K562 (cell line): ENCODE measurements around the gene IP6K1. TPM values are rescaled to one million over a fixed set of nuclear protein-coding genes. Genes with fewer than 3 reads are reported as not detected.

Source experiments
- GABPA ChIP-seq: fragments of 200-800 bp; sonication (Bioruptor generic); conservative IDR thresholded peaks from 2 replicates; pipeline ENCODE4 v1.6.1; 2016; ENCODE audit warnings: low read depth, missing genetic modification characterization, missing compliant biosample characterization
- GATAD2B ChIP-seq: fragments of 450-650 bp; IDR thresholded peaks from 2 replicates; pipeline ENCODE4 v1.6.1; 2017; ENCODE audit warnings: mild to moderate bottlenecking, borderline replicate concordance
- TCF3 ChIP-seq: sonication (generic); formaldehyde crosslinking; IDR thresholded peaks from 2 replicates; pipeline ENCODE4 v1.4.0; 2020; ENCODE audit warnings: mild to moderate bottlenecking, missing genetic modification reagents
- YY1 ChIP-seq, 3 experiments: IDR thresholded peaks; 2 replicates each; pipeline ENCODE4 v1.6.1; 2011; ENCODE audit warnings: low read length in 2 of 3, mild to moderate bottlenecking in 2 of 3, moderate library complexity in 2 of 3, borderline replicate concordance in 1 of 3, control low read depth in 1 of 3, low read depth in 1 of 3; ENCODE audit not compliant: insufficient read depth in 3 of 3, insufficient replicate concordance in 2 of 3, control insufficient read depth in 1 of 3, insufficient read length in 1 of 3; ENCODE audit errors: extremely low read depth in 1 of 3
- ZBED1 ChIP-seq: IDR thresholded peaks from 2 replicates; pipeline ENCODE4 v1.6.1; 2014
- polyA plus RNA-seq, 8 experiments: library from polyadenylated mRNA; depleted of rRNA in 4 of 8; stranded (reverse) in 5 of 8; unstranded in 3 of 8; fragments of >200 nt; fragmentation: Nextera tagmentation in 2 of 8; fragmentation: Illumina TruSeq in 1 of 8; extraction: Ambion mirVana in 2 of 8; extraction: Trizol in 1 of 8; gene quantifications; 2 replicates each; pipeline versions ENCODE4 v1.2.1 to v1.2.3, GENCODE V29; 2011 to 2014; ENCODE audit warnings: inconsistent platforms in 1 of 8, missing spikeins in 1 of 8
- total RNA-seq, 7 experiments: library from RNA; depleted of rRNA in 6 of 7; stranded (reverse); fragments of >200 nt in 6 of 7; fragmentation: Illumina TruSeq in 2 of 7; extraction: Trizol in 2 of 7; gene quantifications; 2 replicates each; pipeline versions ENCODE4 v1.2.1 to v1.2.3, GENCODE V29; 2011 to 2021; ENCODE audit warnings: low replicate concordance in 1 of 7
- TF ChIP-seq, protein P1 (sequence below): fragments of 450-650 bp; IDR thresholded peaks from 2 replicates; pipeline ENCODE4 v1.6.1; 2017; ENCODE audit warnings: antibody characterized with exemption, mild to moderate bottlenecking
- TF ChIP-seq, protein P2 (sequence below): fragments of 250-450 bp; sonication (Bioruptor Pico); IDR thresholded peaks from 2 replicates; pipeline ENCODE4 v1.5.0; 2020; ENCODE audit warnings: mild to moderate bottlenecking
- TF ChIP-seq, protein P3 (sequence below): fragments of 450-650 bp; IDR thresholded peaks from 2 replicates; pipeline ENCODE4 v1.7.0; 2016; ENCODE audit warnings: borderline replicate concordance
- TF ChIP-seq, protein P4 (sequence below): fragments of 450-650 bp; conservative IDR thresholded peaks from 2 replicates; pipeline ENCODE4 v1.6.1; 2016; ENCODE audit warnings: missing genetic modification characterization, low read depth, mild to moderate bottlenecking, control low read depth, missing compliant biosample characterization
- TF ChIP-seq, protein P5 (sequence below): fragments of 250-450 bp; sonication (Bioruptor Pico); IDR thresholded peaks from 2 replicates; pipeline ENCODE4 v1.4.0; 2020

The IP6K1 gene
- total and polyA plus RNA-seq, 9 of the 15 experiments (the other 6 are each of a cell fraction or from before 2014, with no cell fraction given): 0.46 to 29.2 (median 13.1) TPM

DNA sequence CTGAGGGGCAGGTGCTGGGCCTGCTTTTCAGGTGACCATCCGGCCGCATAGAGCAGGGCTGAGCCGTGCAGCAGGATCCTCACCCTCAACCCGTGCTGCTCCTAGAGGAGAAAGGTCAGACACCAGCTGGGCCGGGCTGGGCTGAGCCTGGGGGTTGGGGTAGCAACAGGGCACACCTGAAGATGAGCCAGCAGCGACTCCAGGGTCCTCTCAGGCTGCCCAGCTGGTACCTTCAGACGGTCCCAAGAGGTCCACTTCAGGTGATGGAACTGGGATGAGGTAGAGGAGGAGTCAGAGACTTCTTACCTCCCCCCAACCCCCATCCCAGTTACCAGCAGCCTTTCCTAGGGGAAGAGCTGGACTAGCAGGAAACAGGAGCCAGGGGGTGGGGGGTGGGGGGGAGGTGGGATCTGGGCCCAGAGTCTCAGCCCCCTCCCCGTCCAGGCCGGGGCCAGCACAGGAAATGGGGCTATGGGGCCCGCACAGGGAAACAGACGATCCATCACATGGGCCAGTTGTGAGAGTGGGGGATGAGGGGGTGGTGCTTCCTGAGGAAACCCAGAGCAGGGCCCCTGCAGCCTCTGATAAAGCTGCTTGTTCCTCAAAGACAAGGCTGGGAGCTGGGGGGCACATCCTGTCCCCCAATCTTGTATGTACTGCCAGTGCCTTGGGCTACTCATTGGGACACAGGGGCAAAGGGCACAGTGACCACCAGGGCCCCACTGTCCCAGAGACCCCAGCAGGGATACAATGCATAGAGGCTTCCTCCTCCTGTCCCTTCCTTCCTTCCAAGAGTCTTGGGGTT, 19.8 kb upstream of the IP6K1 start (continued):
- TF ChIP-seq, protein P1, sequence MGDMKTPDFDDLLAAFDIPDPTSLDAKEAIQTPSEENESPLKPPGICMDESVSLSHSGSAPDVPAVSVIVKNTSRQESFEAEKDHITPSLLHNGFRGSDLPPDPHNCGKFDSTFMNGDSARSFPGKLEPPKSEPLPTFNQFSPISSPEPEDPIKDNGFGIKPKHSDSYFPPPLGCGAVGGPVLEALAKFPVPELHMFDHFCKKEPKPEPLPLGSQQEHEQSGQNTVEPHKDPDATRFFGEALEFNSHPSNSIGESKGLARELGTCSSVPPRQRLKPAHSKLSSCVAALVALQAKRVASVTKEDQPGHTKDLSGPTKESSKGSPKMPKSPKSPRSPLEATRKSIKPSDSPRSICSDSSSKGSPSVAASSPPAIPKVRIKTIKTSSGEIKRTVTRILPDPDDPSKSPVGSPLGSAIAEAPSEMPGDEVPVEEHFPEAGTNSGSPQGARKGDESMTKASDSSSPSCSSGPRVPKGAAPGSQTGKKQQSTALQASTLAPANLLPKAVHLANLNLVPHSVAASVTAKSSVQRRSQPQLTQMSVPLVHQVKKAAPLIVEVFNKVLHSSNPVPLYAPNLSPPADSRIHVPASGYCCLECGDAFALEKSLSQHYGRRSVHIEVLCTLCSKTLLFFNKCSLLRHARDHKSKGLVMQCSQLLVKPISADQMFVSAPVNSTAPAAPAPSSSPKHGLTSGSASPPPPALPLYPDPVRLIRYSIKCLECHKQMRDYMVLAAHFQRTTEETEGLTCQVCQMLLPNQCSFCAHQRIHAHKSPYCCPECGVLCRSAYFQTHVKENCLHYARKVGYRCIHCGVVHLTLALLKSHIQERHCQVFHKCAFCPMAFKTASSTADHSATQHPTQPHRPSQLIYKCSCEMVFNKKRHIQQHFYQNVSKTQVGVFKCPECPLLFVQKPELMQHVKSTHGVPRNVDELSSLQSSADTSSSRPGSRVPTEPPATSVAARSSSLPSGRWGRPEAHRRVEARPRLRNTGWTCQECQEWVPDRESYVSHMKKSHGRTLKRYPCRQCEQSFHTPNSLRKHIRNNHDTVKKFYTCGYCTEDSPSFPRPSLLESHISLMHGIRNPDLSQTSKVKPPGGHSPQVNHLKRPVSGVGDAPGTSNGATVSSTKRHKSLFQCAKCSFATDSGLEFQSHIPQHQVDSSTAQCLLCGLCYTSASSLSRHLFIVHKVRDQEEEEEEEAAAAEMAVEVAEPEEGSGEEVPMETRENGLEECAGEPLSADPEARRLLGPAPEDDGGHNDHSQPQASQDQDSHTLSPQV: peak; percentile 41; the same call in 1 of the 2 replicates
- TF ChIP-seq, protein P2, sequence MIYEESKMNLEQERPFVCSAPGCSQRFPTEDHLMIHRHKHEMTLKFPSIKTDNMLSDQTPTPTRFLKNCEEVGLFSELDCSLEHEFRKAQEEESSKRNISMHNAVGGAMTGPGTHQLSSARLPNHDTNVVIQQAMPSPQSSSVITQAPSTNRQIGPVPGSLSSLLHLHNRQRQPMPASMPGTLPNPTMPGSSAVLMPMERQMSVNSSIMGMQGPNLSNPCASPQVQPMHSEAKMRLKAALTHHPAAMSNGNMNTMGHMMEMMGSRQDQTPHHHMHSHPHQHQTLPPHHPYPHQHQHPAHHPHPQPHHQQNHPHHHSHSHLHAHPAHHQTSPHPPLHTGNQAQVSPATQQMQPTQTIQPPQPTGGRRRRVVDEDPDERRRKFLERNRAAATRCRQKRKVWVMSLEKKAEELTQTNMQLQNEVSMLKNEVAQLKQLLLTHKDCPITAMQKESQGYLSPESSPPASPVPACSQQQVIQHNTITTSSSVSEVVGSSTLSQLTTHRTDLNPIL (CRISPR knock-in tag): no peak
- TF ChIP-seq ZBED1 (no peak), GATAD2B (0 out of 2 replicates have a peak, but pooled peaks have one; percentile 52), YY1 (IDR thresholded peaks at IDR 0.05; ENCODE audit: borderline replicate concordance in 1 of 3, control insufficient read depth in 1 of 3, extremely low read depth in 1 of 3, insufficient read depth in 3 of 3, insufficient read length in 1 of 3, insufficient replicate concordance in 2 of 3, low read depth in 1 of 3, low read length in 2 of 3) (peak in 1 of 3 experiments; percentile 16), TCF3 (CRISPR knock-in tag) (peak; percentile 69), GABPA (tag) (0 out of 2 replicates have a peak, but pooled peaks have one; percentile 47)
- TF ChIP-seq, protein P3, sequence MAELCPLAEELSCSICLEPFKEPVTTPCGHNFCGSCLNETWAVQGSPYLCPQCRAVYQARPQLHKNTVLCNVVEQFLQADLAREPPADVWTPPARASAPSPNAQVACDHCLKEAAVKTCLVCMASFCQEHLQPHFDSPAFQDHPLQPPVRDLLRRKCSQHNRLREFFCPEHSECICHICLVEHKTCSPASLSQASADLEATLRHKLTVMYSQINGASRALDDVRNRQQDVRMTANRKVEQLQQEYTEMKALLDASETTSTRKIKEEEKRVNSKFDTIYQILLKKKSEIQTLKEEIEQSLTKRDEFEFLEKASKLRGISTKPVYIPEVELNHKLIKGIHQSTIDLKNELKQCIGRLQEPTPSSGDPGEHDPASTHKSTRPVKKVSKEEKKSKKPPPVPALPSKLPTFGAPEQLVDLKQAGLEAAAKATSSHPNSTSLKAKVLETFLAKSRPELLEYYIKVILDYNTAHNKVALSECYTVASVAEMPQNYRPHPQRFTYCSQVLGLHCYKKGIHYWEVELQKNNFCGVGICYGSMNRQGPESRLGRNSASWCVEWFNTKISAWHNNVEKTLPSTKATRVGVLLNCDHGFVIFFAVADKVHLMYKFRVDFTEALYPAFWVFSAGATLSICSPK: no peak
- TF ChIP-seq, protein P4, sequence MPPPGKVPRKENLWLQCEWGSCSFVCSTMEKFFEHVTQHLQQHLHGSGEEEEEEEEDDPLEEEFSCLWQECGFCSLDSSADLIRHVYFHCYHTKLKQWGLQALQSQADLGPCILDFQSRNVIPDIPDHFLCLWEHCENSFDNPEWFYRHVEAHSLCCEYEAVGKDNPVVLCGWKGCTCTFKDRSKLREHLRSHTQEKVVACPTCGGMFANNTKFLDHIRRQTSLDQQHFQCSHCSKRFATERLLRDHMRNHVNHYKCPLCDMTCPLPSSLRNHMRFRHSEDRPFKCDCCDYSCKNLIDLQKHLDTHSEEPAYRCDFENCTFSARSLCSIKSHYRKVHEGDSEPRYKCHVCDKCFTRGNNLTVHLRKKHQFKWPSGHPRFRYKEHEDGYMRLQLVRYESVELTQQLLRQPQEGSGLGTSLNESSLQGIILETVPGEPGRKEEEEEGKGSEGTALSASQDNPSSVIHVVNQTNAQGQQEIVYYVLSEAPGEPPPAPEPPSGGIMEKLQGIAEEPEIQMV (tag): no peak
- TF ChIP-seq, protein P5, sequence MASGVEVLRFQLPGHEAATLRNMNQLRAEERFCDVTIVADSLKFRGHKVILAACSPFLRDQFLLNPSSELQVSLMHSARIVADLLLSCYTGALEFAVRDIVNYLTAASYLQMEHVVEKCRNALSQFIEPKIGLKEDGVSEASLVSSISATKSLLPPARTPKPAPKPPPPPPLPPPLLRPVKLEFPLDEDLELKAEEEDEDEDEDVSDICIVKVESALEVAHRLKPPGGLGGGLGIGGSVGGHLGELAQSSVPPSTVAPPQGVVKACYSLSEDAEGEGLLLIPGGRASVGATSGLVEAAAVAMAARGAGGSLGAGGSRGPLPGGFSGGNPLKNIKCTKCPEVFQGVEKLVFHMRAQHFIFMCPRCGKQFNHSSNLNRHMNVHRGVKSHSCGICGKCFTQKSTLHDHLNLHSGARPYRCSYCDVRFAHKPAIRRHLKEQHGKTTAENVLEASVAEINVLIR (CRISPR knock-in tag): no peak
